Progenitor cell of endocrine pancreas (in vitro differentiated cells): Measurements from ENCODE around the gene PAN2. TPM values are rescaled to one million over a fixed set of nuclear protein-coding genes. Genes with fewer than 3 reads are reported as not detected.
"Not testable (repeated sequence)": the region's sequence is repeated elsewhere in the genome, so short reads cannot be mapped to it uniquely, and the experiment has no call there.

Source experiments
- DNase-seq: peaks from one replicate; pipeline ENCODE4 v3.0.0; 2021; ENCODE audit warnings: low spot score; ENCODE audit not compliant: unreplicated experiment
- H3K27ac Mint-ChIP-seq: 2 replicates; pipeline ENCODE4 v1.8.0; 2021; ENCODE audit warnings: mild to moderate bottlenecking, moderate library complexity, mixed read lengths
- H3K27me3 Mint-ChIP-seq: 2 replicates; pipeline ENCODE4 v1.8.0; 2021; ENCODE audit warnings: mixed read lengths
- H3K36me3 Mint-ChIP-seq: 2 replicates; pipeline ENCODE4 v1.8.0; 2022; ENCODE audit warnings: mixed read lengths; ENCODE audit not compliant: insufficient read depth
- H3K4me1 Mint-ChIP-seq: 2 replicates; pipeline ENCODE4 v1.8.0; 2021; ENCODE audit warnings: low read depth, mixed read lengths
- H3K4me3 Mint-ChIP-seq: 2 replicates; pipeline ENCODE4 v1.8.0; 2021; ENCODE audit warnings: low read depth, mild to moderate bottlenecking, moderate library complexity, mixed read lengths
- H3K9me3 Mint-ChIP-seq: 2 replicates; pipeline ENCODE4 v1.8.0; 2021; ENCODE audit warnings: low read depth, mixed read lengths
- total RNA-seq: library from RNA; stranded (reverse); gene quantifications from 2 replicates; pipeline ENCODE4 v1.2.1, GENCODE V29; 2021
- TF ChIP-seq, protein P1 (sequence below): fragments of 200-600 bp; sonication (generic); IDR thresholded peaks from one replicate; pipeline ENCODE4 v1.5.0; 2021; ENCODE audit warnings: antibody characterized with exemption, mild to moderate bottlenecking; ENCODE audit not compliant: unreplicated experiment

Gene PAN2
- total RNA-seq, 1 donor from 2014 or later = 69.3 TPM

DNA sequence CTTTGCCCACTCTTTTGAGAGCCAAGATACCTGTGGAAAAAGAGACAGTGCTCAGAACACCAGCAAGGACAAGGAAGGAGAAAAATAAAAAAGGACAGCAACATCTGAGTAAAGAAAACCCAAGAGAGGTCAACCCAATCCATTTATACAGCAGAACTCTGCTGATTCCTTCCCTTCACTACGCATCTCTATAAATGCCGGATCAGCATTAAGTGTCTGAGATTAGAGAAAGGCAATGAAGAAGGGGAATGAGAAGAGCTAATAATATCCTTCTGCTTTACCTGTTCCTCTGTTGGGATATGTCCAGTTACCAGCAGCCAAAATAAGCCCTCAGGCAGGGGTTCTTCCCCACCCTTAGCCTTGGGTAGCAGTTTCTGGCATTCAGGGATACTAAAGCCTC, 51.2 kb downstream of the PAN2 start:
- peaks cover 3% of the 10 kb centered on the region for H3K4me1 Mint-ChIP-seq
- no peaks in the 10 kb centered on the region for H3K9me3 Mint-ChIP-seq
- no peaks in the 10 kb centered on the region for H3K27me3 Mint-ChIP-seq
- DNase-seq = no peak
- no peak overlapping the region for H3K27ac Mint-ChIP-seq
- no peak overlapping the region for H3K4me3 Mint-ChIP-seq
- peaks cover 24% of the 10 kb centered on the region for H3K36me3 Mint-ChIP-seq
- TF ChIP-seq, protein P1, sequence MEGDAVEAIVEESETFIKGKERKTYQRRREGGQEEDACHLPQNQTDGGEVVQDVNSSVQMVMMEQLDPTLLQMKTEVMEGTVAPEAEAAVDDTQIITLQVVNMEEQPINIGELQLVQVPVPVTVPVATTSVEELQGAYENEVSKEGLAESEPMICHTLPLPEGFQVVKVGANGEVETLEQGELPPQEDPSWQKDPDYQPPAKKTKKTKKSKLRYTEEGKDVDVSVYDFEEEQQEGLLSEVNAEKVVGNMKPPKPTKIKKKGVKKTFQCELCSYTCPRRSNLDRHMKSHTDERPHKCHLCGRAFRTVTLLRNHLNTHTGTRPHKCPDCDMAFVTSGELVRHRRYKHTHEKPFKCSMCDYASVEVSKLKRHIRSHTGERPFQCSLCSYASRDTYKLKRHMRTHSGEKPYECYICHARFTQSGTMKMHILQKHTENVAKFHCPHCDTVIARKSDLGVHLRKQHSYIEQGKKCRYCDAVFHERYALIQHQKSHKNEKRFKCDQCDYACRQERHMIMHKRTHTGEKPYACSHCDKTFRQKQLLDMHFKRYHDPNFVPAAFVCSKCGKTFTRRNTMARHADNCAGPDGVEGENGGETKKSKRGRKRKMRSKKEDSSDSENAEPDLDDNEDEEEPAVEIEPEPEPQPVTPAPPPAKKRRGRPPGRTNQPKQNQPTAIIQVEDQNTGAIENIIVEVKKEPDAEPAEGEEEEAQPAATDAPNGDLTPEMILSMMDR = no peak

DNA sequence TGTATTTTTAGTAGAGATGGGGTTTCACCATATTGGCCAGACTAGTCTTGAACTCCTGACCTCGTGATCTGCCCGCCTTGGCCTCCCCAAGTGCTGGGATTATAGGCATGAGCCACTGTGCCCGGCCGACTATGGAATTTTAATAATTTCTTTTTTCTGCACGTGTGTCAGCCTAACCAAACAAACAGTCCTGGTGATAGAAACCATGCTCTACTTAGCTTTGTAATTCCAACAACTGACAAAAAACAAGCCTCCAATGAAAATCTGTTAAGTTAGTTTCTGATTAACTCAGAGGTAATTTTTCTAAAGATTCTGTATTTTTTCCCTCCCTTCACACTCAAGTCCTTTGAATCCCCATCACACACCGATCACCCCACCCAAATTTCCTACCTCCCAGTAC, 51.8 kb downstream of the PAN2 start:
- peaks cover 3% of the 10 kb centered on the region for H3K4me1 Mint-ChIP-seq
- DNase-seq = no peak
- no peaks in the 10 kb centered on the region for H3K9me3 Mint-ChIP-seq
- H3K36me3 Mint-ChIP-seq = peaks cover 24% of the 10 kb centered on the region
- H3K4me3 Mint-ChIP-seq = no peak overlapping the region
- TF ChIP-seq, protein P1 = no peak
- no peak overlapping the region for H3K27ac Mint-ChIP-seq
- no peaks in the 10 kb centered on the region for H3K27me3 Mint-ChIP-seq

GRCh38 chr12:56280849-56281248, 53.0 kb downstream of the PAN2 start:
- DNase-seq = no peak
- TF ChIP-seq, protein P1 = no peak
- peaks cover under 1% of the 10 kb centered on the region for H3K4me1 Mint-ChIP-seq
- H3K9me3 Mint-ChIP-seq = no peaks in the 10 kb centered on the region
- H3K36me3 Mint-ChIP-seq = peaks cover 22% of the 10 kb centered on the region
- no peak overlapping the region for H3K4me3 Mint-ChIP-seq
- no peaks in the 10 kb centered on the region for H3K27me3 Mint-ChIP-seq
- H3K27ac Mint-ChIP-seq = no peak overlapping the region

DNA sequence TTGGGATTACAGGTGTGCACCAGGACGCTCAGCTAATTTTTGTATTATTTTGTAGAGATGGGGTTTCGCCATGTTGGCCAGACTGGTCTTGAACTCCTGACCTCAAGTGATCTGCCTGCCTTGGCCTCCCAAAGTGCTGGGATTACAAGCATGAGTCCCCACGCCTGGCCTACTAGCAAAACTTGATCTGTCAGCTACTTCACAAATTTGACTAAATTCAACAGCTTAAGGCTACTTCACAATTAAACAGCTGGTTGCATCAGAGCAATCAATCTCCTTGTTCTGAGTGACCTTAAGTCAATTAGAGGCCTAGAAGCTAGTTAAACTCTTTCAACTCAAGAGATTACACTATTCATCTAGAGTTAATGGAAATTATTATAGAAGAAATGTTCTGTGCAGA, 54.9 kb downstream of the PAN2 start:
- DNase-seq = no peak
- no peaks in the 10 kb centered on the region for H3K27me3 Mint-ChIP-seq
- H3K27ac Mint-ChIP-seq = no peak overlapping the region
- no peaks in the 10 kb centered on the region for H3K4me1 Mint-ChIP-seq
- H3K4me3 Mint-ChIP-seq = no peak overlapping the region
- no peaks in the 10 kb centered on the region for H3K9me3 Mint-ChIP-seq
- TF ChIP-seq, protein P1 = no peak
- H3K36me3 Mint-ChIP-seq = peaks cover 26% of the 10 kb centered on the region

DNA sequence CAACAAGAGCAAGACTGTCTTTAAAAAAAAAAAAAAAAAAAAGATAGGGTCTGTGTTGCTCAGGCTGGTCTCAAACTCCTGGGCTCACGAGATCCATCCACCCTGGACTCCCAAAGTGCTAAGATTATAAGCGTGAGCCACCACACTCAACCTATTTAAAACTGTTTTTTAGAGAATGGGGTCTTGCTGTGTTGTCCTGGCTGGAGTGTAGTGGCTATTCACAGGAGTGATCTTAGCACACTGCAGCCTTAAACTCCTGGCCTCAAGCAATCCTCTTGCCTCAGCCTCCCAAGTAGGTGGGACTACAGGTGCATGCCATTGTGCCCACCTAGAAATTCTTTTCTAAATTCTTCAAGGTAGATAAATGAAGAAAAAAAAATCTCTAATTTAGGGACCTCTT, 59.5 kb downstream of the PAN2 start:
- Mint-ChIP-seq H3K4me1 (no peaks in the 10 kb centered on the region), H3K36me3 (peaks cover 19% of the 10 kb centered on the region), H3K4me3 (no peak overlapping the region), H3K27ac (no peak overlapping the region), H3K9me3 (no peaks in the 10 kb centered on the region), H3K27me3 (no peaks in the 10 kb centered on the region)
- no peak for DNase-seq
- TF ChIP-seq, protein P1 = no peak

- H3K27me3 Mint-ChIP-seq = not testable (repeated sequence)
- H3K36me3 Mint-ChIP-seq = peaks cover 19% of the 10 kb centered on the region
These were observed 61.3 kb downstream of the PAN2 start for GRCh38 chr12:56272468-56272867.

More at GRCh38 chr12:56272468-56272867, 61.3 kb downstream of the PAN2 start:
- not testable (repeated sequence) for H3K9me3 Mint-ChIP-seq, H3K4me3 Mint-ChIP-seq, H3K27ac Mint-ChIP-seq, DNase-seq, H3K4me1 Mint-ChIP-seq
